ENCODE measurements around the gene SLC1A5. TPM values are rescaled to one million over a fixed set of nuclear protein-coding genes. Genes with fewer than 3 reads are reported as not detected.
A peak's percentile ranks its signal among the peaks of the same experiment; 100 is the strongest.

The SLC1A5 gene
- total and polyA plus RNA-seq, 2 experiments from 2014 or later: 367 to 456 TPM

GRCh38 chr19:46760363-46760762 is 28.0 kb downstream of the SLC1A5 start:
- in situ Hi-C loops (cut with MboI): no loop called here
- Histone ChIP-seq H3K27ac (peak overlapping the region; percentile 93), H2AFZ (no peak overlapping the region), H4K20me1 (ENCODE audit: insufficient read depth) (no peaks in the 10 kb centered on the region), H3K9me2 (ENCODE audit: insufficient read depth) (no peaks in the 10 kb centered on the region), H3K27me3 (replicated peaks; ENCODE audit: insufficient read depth) (no peaks in the 10 kb centered on the region), H3K9ac (peak overlapping the region; percentile 71), H3K9me3 (ENCODE audit: low read depth) (no peaks in the 10 kb centered on the region), H3K4me3 (no peak overlapping the region), H3K4me1 (ENCODE audit: insufficient read depth) (peaks cover 25% of the 10 kb centered on the region), H3F3A (ENCODE audit: insufficient read depth) (peaks cover 31% of the 10 kb centered on the region), H3K79me2 (ENCODE audit: insufficient read depth) (no peaks in the 10 kb centered on the region), H3K4me2 (ENCODE audit: unreplicated experiment) (no peak overlapping the region), H3K36me3 (ENCODE audit: low read depth) (no peaks in the 10 kb centered on the region)
- TF ChIP-seq EZH2phosphoT487 (IDR thresholded peaks at IDR 0.05; ENCODE audit: insufficient read depth, low read depth): no peak
- TF ChIP-seq EZH2 (IDR thresholded peaks at IDR 0.05; ENCODE audit: insufficient read depth, poor library complexity, severe bottlenecking): no peak
- DNase-seq: no peak
- 98 to 99% methylated on average over 4 to 5 of the region's 5 CpGs for WGBS, 2 experiments (ENCODE audit: low coverage in 1 of 2, low lambda C conversion rate in 2 of 2, missing lambda C conversion rate in 2 of 2)

DNA sequence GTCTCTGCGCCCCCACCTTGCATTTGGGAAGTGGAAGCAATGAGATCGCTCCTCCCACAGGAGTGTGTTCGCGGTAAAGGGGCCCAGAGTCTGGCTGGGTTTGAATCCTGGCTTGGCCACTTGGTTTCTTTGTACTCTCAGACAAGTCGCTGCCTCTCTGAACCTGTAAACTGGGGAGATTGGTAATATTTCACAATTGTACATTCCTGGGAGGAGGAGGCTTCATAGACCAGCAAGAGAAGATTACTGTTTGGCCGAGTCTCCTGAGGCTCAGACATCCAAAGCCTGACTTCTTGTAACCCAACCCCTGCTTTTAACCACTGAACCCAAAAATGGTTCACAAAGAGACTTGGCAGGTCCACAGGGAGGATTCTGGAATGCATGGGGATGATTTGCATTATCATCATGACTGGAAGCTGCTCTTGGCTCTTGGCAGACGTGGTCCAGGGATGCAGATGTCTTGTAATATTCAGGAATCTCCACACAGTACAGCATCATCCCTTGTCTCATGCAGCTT is 28.5 kb downstream of the SLC1A5 start:
- H3K4me2 ChIP-seq (ENCODE audit: unreplicated experiment): peak overlapping the region; percentile 71
- peak overlapping the region; percentile 93 for H3K27ac ChIP-seq

DNA sequence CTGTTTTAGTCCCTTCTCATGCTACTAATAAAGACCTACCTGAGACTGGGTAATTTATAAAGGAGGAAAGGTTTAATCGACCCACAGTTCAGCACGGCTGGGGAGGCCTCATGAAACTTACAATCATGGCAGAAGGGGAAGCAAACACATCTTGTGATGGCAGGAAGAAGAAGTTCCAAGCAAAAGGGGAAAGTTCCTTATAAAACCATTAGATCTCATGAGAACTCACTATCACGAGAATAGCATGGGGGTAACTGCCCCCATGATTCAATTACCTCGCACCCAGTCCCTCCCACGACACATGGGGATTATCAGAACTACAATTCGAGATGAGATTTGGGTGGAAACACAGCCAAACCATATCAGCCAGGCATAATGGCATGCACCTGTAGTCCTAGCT is 29.2 kb downstream of the SLC1A5 start:
- Histone ChIP-seq H3K4me1 (ENCODE audit: insufficient read depth) (peaks cover 29% of the 10 kb centered on the region), H2AFZ (no peak overlapping the region), H3K79me2 (ENCODE audit: insufficient read depth) (no peaks in the 10 kb centered on the region), H3K36me3 (ENCODE audit: low read depth) (no peaks in the 10 kb centered on the region), H3K9me3 (ENCODE audit: low read depth) (no peaks in the 10 kb centered on the region), H3K9me2 (ENCODE audit: insufficient read depth) (no peaks in the 10 kb centered on the region), H3K4me2 (ENCODE audit: unreplicated experiment) (peak overlapping the region; percentile 71), H3F3A (ENCODE audit: insufficient read depth) (peaks cover 31% of the 10 kb centered on the region), H4K20me1 (ENCODE audit: insufficient read depth) (no peaks in the 10 kb centered on the region), H3K27me3 (replicated peaks; ENCODE audit: insufficient read depth) (no peaks in the 10 kb centered on the region), H3K4me3 (no peak overlapping the region), H3K27ac (peak overlapping the region; percentile 93), H3K9ac (peak overlapping the region; percentile 70)
- no peak for DNase-seq
- TF ChIP-seq EZH2 (IDR thresholded peaks at IDR 0.05; ENCODE audit: insufficient read depth, poor library complexity, severe bottlenecking) (no peak), EZH2phosphoT487 (IDR thresholded peaks at IDR 0.05; ENCODE audit: insufficient read depth, low read depth) (no peak)
- 89 to 92% methylated on average over 6 of the region's 6 CpGs for WGBS, 2 experiments (ENCODE audit: low coverage in 1 of 2, low lambda C conversion rate in 2 of 2, missing lambda C conversion rate in 2 of 2)
- in situ Hi-C loops (cut with MboI): loop anchor here (10.0 kb wide), 1 partner anchor 236 kb away; no protein-coding TSS in a partner anchor

More for the DNA sequence above, 28.5 kb downstream of the SLC1A5 start:
- Histone ChIP-seq H3F3A (ENCODE audit: insufficient read depth) (peaks cover 31% of the 10 kb centered on the region), H2AFZ (no peak overlapping the region), H3K9me3 (ENCODE audit: low read depth) (no peaks in the 10 kb centered on the region), H3K27me3 (replicated peaks; ENCODE audit: insufficient read depth) (no peaks in the 10 kb centered on the region), H3K4me3 (no peak overlapping the region), H3K9ac (peak overlapping the region; percentile 71), H3K79me2 (ENCODE audit: insufficient read depth) (no peaks in the 10 kb centered on the region), H4K20me1 (ENCODE audit: insufficient read depth) (no peaks in the 10 kb centered on the region), H3K4me1 (ENCODE audit: insufficient read depth) (peaks cover 28% of the 10 kb centered on the region), H3K9me2 (ENCODE audit: insufficient read depth) (no peaks in the 10 kb centered on the region), H3K36me3 (ENCODE audit: low read depth) (no peaks in the 10 kb centered on the region)
- peak; percentile 98 for DNase-seq
- 22 to 30% methylated on average over 7 of the region's 7 CpGs for whole genome bisulfite sequencing, 2 experiments (ENCODE audit: low coverage in 1 of 2, low lambda C conversion rate in 2 of 2, missing lambda C conversion rate in 2 of 2)
- TF ChIP-seq EZH2 (IDR thresholded peaks at IDR 0.05; ENCODE audit: insufficient read depth, poor library complexity, severe bottlenecking) (no peak), EZH2phosphoT487 (IDR thresholded peaks at IDR 0.05; ENCODE audit: insufficient read depth, low read depth) (no peak)
- in situ Hi-C loops (cut with MboI): loop anchor here (10.0 kb wide), 1 partner anchor 235 kb away; no protein-coding TSS in a partner anchor

DNA sequence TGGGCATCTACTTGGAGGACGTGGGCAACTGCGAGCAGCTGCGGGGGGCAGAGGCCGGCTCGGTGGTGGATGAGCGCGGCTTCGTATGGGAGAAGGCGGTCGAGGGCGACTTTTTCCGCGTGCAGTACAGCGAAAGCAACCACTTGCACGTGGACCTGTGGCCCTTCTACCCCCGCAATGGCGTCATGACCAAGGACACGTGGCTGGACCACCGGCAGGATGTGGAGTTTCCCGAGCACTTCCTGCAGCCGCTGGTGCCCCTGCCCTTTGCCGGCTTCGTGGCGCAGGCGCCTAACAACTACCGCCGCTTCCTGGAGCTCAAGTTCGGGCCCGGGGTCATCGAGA is 31.9 kb downstream of the SLC1A5 start:
- H3K79me2 ChIP-seq (ENCODE audit: insufficient read depth): no peaks in the 10 kb centered on the region
- no peaks in the 10 kb centered on the region for H3K9me3 ChIP-seq (ENCODE audit: low read depth)
- H2AFZ ChIP-seq: no peak overlapping the region
- peaks cover 28% of the 10 kb centered on the region for H3K4me1 ChIP-seq (ENCODE audit: insufficient read depth)
- no peaks in the 10 kb centered on the region for H4K20me1 ChIP-seq (ENCODE audit: insufficient read depth)
- in situ Hi-C loops (cut with MboI): loop anchor here (10.0 kb wide), 1 partner anchor 238 kb away; no protein-coding TSS in a partner anchor
- H3F3A ChIP-seq (ENCODE audit: insufficient read depth): peaks cover 29% of the 10 kb centered on the region
- H3K36me3 ChIP-seq (ENCODE audit: low read depth): no peaks in the 10 kb centered on the region
- DNase-seq: no peak
- H3K27me3 ChIP-seq (replicated peaks; ENCODE audit: insufficient read depth): no peaks in the 10 kb centered on the region
- WGBS, 2 experiments (ENCODE audit: low coverage in 1 of 2, low lambda C conversion rate in 2 of 2, missing lambda C conversion rate in 2 of 2): 92% methylated on average over 16 to 30 of the region's 30 CpGs
- no peak overlapping the region for H3K27ac ChIP-seq
- H3K9me2 ChIP-seq (ENCODE audit: insufficient read depth): no peaks in the 10 kb centered on the region
- H3K4me3 ChIP-seq: no peak overlapping the region
- H3K4me2 ChIP-seq (ENCODE audit: unreplicated experiment): no peak overlapping the region
- no peak overlapping the region for H3K9ac ChIP-seq
- TF ChIP-seq EZH2phosphoT487 (IDR thresholded peaks at IDR 0.05; ENCODE audit: insufficient read depth, low read depth) (no peak), EZH2 (IDR thresholded peaks at IDR 0.05; ENCODE audit: insufficient read depth, poor library complexity, severe bottlenecking) (no peak)

Data from GM23248 (cell line).